Lung microvascular endothelial cell (primary cell): ENCODE measurements around the gene C3orf18. TPM values are rescaled to one million over a fixed set of nuclear protein-coding genes. Genes with fewer than 3 reads are reported as not detected.

Experiments used
- DNase-seq, 2 donors: peaks; one replicate each; pipeline versions ENCODE4 v3.0.0 to v3.0.0-alpha.2; 2010; ENCODE audit warnings: low read depth in 2 of 2
- total RNA-seq: library from RNA; depleted of rRNA; stranded (reverse); fragments of >200 nt; gene quantifications from 2 replicates; pipeline ENCODE4 v1.2.1, GENCODE V29; 2014

The C3orf18 gene
- total RNA-seq, 1 donor from 2014 or later = 1.4 TPM

GRCh38 chr3:50603261-50604109 is 35.9 kb upstream of the C3orf18 start:
- DNase-seq = no peak

GRCh38 chr3:50602595-50603191 is 35.1 kb upstream of the C3orf18 start:
- DNase-seq = no peak

GRCh38 chr3:50600841-50601591 is 33.5 kb upstream of the C3orf18 start:
- peak; percentile 58 to 89 for DNase-seq

GRCh38 chr3:50600141-50600753 is 32.7 kb upstream of the C3orf18 start:
- no peak for DNase-seq

- no peak for DNase-seq
Measured at GRCh38 chr3:50599716-50600118, 32.2 kb upstream of the C3orf18 start.

GRCh38 chr3:50599115-50599715 is 31.7 kb upstream of the C3orf18 start:
- DNase-seq = no peak

- no peak for DNase-seq
Measured at GRCh38 chr3:50594253-50594785, 26.8 kb upstream of the C3orf18 start.

GRCh38 chr3:50592568-50592967 is 25.0 kb upstream of the C3orf18 start:
- DNase-seq = no peak

GRCh38 chr3:50591196-50591741 is 23.7 kb upstream of the C3orf18 start:
- DNase-seq = no peak

- no peak for DNase-seq
Measured at GRCh38 chr3:50588759-50589433, 21.3 kb upstream of the C3orf18 start.

- no peak for DNase-seq
Measured at GRCh38 chr3:50587806-50588758, 20.5 kb upstream of the C3orf18 start.

- no peak for DNase-seq
Measured at GRCh38 chr3:50587373-50587772, 19.8 kb upstream of the C3orf18 start.

GRCh38 chr3:50586763-50587070 is 19.2 kb upstream of the C3orf18 start:
- no peak for DNase-seq

GRCh38 chr3:50585919-50586762 is 18.6 kb upstream of the C3orf18 start:
- no peak for DNase-seq

GRCh38 chr3:50584391-50584790 is 16.8 kb upstream of the C3orf18 start:
- no peak for DNase-seq

GRCh38 chr3:50583897-50584296 is 16.4 kb upstream of the C3orf18 start:
- no peak for DNase-seq

GRCh38 chr3:50582083-50582482 is 14.5 kb upstream of the C3orf18 start:
- DNase-seq = no peak

GRCh38 chr3:50581459-50581842 is 13.9 kb upstream of the C3orf18 start:
- no peak for DNase-seq
